Fibroblast of skin of abdomen (primary cell): Measurements from ENCODE around the gene BPIFB3.

ENCODE experiments used
- DNase-seq: peaks from one replicate; pipeline ENCODE4 v3.0.0-alpha.2; 2013

The BPIFB3 gene

GRCh38 chr20:33015700-33016580 is 37.8 kb upstream of the BPIFB3 start:
- DNase-seq, result no peak

- DNase-seq, result no peak
Measured at GRCh38 chr20:33016581-33017109, 37.1 kb upstream of the BPIFB3 start.

DNA sequence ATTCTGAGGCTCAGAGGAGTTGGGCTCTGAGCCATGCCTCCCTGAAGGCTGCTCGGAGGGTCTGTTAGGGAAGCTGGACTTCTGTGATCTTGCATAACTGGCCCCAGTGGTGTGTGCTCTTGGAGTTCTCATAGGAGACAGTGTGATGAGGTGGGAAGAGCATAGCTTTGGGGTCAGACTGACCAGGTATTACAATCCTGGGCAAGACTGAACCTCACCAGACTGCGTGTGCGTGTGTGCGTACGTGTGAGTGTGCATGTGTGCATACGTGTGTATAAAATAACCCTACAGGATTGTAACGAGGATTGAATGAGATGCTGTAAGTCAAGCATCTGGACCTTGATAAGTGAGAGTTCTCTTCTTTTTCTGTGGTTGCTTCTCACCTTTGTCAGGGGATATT is 36.2 kb upstream of the BPIFB3 start:
- no peak for DNase-seq

DNA sequence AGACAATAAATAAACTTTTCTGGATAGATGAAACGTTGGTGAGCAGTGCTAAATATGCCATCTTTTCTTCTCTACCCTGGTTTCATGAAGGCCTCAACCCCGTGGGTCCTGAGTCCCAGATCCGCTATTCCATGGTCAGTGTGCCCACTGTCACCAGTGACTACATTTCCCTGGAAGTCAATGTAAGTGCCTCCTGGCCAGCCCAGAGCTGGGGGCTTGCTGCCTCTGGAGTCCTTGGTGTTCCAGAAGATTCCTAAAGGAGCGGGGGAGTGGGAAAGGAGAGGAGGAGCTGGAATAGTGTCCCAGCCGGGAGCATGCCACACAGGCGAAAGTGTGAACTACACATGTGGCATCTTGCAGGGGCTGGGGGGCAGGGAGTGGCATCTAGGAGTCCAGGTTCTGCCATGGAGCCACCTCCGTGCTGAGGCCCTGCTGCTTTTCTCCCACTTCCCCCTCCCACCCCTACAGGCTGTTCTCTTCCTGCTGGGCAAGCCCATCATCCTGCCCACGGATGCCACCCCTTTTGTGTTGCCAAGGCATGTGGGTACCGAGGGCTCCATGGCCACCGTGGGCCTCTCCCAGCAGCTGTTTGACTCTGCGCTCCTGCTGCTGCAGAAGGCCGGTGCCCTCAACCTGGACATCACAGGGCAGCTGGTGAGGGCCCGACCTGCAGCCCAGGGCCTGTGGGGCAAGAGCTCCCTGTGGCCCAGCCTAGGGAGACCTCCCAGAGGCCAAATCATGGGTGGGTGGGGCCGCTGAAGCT is 35.4 kb upstream of the BPIFB3 start:
- DNase-seq, result no peak

DNA sequence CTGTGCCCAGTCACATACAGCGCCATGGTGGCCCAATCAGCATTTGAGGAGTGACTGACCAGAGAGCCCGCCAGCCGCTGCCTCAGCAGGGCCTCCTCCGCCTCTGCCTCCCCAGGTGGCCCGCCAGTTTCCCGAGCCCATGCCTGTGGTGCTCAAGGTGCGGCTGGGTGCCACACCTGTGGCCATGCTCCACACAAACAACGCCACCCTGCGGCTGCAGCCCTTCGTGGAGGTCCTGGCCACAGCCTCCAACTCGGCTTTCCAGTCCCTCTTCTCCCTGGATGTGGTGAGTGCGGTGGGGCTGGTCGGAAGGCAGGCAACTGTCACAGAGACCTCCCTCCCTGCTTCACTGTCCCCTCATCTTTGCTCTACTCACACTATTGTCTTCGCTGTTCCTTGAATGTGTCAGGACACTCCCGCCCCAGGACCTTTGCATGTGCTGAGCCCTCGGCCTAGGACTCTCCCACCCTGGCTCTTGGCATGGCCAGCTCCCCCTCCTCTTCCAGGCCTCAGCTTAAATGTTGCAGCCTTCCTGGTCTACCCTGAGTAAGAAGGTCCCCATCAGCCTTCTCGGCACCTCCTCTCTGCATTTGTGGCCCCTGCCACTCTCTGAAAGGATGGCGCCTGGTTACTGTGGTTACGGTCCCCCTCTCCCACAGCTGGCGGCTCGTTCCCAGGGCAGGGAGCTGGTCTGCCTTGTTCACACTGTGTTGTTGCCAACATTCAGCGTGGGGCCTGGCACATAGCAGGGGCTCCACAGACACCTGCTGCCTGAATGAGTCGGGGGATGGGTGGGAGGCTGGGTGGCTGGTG is 34.0 kb upstream of the BPIFB3 start:
- no peak for DNase-seq

- no peak for DNase-seq
Measured at GRCh38 chr20:33020278-33021161, 33.2 kb upstream of the BPIFB3 start.

GRCh38 chr20:33021879-33022278 is 31.8 kb upstream of the BPIFB3 start:
- no peak for DNase-seq

GRCh38 chr20:33022289-33022688 is 31.4 kb upstream of the BPIFB3 start:
- no peak for DNase-seq

DNA sequence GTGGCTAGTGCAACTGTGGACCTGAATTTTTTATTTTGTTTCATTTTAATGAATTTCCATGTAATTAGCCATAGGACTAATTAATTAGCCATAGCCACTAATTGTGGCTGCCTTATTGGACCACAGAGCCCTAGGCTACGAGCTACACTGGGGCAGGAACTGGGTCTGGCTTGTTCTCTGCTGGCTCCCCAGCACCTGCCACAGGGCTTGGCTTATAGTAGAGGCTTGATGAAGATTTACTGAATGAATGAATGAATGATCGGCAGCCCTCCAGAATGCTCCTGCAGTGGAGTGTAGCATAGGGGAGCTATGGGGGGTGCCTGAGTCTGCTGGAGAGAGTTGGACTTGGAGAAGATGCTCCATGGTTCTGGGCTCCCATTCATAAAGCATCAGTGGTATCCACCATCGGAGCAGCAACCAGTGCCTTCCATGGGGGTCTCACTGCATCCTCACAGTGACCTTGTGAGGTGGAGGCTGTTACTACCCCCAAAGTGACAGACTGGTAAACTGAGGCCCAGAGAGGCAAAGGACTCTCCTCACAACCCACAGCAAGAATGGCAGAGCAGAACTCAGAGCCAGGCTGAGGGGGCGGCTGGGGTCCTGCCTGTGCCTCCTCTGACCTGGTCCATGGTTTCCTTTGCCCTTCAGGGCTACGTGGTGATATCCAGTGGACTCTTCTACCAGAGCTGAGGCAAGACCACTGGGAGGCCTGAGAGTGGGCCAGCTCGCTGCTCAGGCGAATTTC is 30.8 kb upstream of the BPIFB3 start:
- DNase-seq, result no peak

- DNase-seq, result no peak
Measured at GRCh38 chr20:33023439-33024242, 30.1 kb upstream of the BPIFB3 start.

- no peak for DNase-seq
Measured at GRCh38 chr20:33024243-33024560, 29.5 kb upstream of the BPIFB3 start.

DNA sequence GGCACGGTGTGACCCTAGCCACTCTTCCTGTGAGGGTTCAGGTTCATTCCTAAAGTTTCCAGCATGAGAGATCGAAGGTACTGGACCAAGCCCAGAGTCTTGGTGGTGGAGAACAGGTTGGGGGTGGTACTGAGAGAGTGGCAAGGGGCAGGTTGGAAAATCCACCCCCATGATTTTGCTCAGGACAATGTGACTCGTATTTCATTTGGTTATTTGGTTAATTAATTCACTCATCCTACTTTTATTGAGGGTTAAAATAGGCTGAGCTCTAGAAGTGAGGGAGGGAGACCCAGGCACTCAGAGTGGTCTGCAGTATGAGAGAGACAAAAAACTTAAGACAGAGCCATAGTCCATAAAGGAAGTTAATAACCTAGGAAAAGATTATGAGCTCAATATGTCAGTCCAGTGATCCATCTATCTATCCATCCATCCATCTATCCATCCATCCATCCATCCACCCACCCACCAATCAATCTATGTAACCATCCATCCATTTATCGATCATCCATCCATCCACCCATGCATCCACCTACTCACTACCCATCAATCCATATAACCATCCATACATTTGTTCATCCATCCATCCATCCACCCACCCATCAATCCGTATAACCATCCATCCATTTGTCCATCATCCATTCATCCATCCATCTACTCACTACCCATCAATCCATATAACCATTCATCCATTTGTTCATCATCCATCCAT is 28.9 kb upstream of the BPIFB3 start:
- DNase-seq, result no peak

DNA sequence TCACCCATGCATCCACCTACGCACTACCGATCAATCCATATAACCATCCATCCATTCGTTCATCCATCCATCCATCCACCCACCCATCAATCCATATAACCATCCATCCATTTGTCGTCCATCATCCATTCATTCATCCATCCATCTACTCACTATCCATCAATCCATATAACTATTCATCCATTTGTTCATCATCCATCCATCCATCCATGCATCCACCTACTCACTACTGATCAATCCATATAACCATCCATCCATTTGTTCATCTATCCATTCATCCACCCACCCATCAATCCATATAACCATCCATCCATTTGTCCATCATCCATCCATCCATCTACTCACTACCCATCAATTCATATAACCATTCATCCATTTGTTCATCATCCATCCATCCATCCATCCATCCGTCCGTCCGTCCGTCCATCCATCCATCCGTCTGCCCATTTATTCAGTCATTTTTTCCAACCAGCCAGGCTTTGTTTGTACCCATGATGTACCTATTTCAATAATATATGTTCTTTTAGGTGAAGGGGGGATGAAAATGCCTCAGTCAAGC is 28.3 kb upstream of the BPIFB3 start:
- DNase-seq, result no peak

DNA sequence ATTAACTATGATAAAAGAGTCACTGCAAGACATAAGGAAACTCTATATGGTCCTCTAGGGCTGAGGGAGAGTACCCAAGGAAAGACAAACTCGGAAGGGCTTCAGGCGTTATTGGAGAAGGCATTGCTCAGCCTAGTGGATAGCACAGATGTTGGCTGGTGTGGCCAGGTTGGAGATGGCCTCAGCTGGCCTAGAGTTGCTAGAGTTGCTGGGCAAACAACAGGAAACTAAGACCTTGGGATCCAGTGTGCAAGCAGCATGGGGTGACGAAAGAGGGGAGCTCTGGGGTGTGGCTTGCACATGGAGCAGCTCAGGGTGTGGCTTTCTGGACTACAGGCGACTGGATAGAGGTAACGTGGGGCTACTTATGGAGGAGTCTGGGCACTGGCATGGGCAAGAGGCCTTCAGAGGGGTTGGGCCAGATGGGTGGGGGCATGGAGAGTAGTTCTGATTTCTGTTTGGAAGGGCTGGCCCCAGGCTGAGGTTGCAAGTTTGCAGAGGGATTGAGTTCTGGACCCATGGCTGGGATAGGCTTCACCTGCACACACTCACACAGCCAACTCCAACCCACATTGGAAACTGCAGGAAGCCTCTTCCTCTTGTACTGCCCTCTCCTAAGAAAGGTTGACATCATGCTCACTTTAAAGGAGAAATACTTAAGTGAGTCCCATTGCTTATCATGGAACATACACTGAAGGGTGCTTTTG is 27.5 kb upstream of the BPIFB3 start:
- no peak for DNase-seq

- DNase-seq, result no peak
Measured at GRCh38 chr20:33026779-33027759, 26.6 kb upstream of the BPIFB3 start.

- no peak for DNase-seq
Measured at GRCh38 chr20:33027769-33028751, 25.6 kb upstream of the BPIFB3 start.
